Measurements from ENCODE around the gene APOBEC3C. TPM values are rescaled to one million over a fixed set of nuclear protein-coding genes. Genes with fewer than 3 reads are reported as not detected.

APOBEC3C gene
- total and polyA plus RNA-seq, 2 experiments from 2014 or later: 7.0 to 49.2 TPM

DNA sequence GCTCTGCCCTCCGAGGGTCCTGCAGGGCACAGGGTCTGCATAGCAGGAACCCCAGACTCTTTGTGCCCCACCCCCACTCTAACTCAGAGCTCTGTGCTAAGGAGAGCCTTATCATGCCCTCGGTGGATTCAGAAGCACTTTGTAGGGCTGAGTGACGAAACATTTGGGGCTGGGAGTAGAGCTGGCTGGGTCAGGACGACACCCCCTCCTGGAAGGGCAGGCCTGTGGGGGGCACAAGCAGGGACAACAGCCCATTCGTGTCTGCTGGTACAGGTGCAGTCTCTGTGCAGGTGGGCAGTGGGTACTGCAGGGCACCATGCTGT, 47.7 kb upstream of the APOBEC3C start:
- H3K9me3 Mint-ChIP-seq: no peaks in the 10 kb centered on the region
- H3K27ac Mint-ChIP-seq: no peak overlapping the region
- peaks cover 10% of the 10 kb centered on the region for H3K27me3 Mint-ChIP-seq (ENCODE audit: insufficient read depth, low read depth, poor library complexity)
- TF ChIP-seq NANOG (IDR thresholded peaks at IDR 0.05; ENCODE audit: borderline replicate concordance) (no peak), JUNB (IDR thresholded peaks at IDR 0.05; ENCODE audit: unreplicated experiment) (no peak), ZNF331 (CRISPR knock-in tag; IDR thresholded peaks at IDR 0.05; ENCODE audit: low read depth) (no peak), CREB1 (CRISPR knock-in tag; IDR thresholded peaks at IDR 0.05; ENCODE audit: low read depth) (no peak), ZNF114 (CRISPR knock-in tag; IDR thresholded peaks at IDR 0.05) (no peak), EZH2 (IDR thresholded peaks at IDR 0.05; ENCODE audit: low read depth, unreplicated experiment) (no peak), EZH2phosphoT487 (IDR thresholded peaks at IDR 0.05; ENCODE audit: unreplicated experiment) (no peak), STAT1 (IDR thresholded peaks at IDR 0.05; ENCODE audit: unreplicated experiment) (no peak), ETS1 (IDR thresholded peaks at IDR 0.05) (no peak), POLR2AphosphoS5 (IDR thresholded peaks at IDR 0.05; ENCODE audit: low read depth) (no peak)
- TF ChIP-seq, protein P1, sequence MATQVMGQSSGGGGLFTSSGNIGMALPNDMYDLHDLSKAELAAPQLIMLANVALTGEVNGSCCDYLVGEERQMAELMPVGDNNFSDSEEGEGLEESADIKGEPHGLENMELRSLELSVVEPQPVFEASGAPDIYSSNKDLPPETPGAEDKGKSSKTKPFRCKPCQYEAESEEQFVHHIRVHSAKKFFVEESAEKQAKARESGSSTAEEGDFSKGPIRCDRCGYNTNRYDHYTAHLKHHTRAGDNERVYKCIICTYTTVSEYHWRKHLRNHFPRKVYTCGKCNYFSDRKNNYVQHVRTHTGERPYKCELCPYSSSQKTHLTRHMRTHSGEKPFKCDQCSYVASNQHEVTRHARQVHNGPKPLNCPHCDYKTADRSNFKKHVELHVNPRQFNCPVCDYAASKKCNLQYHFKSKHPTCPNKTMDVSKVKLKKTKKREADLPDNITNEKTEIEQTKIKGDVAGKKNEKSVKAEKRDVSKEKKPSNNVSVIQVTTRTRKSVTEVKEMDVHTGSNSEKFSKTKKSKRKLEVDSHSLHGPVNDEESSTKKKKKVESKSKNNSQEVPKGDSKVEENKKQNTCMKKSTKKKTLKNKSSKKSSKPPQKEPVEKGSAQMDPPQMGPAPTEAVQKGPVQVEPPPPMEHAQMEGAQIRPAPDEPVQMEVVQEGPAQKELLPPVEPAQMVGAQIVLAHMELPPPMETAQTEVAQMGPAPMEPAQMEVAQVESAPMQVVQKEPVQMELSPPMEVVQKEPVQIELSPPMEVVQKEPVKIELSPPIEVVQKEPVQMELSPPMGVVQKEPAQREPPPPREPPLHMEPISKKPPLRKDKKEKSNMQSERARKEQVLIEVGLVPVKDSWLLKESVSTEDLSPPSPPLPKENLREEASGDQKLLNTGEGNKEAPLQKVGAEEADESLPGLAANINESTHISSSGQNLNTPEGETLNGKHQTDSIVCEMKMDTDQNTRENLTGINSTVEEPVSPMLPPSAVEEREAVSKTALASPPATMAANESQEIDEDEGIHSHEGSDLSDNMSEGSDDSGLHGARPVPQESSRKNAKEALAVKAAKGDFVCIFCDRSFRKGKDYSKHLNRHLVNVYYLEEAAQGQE (IDR thresholded peaks at IDR 0.05; ENCODE audit: unreplicated experiment): no peak
- TF ChIP-seq, protein P2, sequence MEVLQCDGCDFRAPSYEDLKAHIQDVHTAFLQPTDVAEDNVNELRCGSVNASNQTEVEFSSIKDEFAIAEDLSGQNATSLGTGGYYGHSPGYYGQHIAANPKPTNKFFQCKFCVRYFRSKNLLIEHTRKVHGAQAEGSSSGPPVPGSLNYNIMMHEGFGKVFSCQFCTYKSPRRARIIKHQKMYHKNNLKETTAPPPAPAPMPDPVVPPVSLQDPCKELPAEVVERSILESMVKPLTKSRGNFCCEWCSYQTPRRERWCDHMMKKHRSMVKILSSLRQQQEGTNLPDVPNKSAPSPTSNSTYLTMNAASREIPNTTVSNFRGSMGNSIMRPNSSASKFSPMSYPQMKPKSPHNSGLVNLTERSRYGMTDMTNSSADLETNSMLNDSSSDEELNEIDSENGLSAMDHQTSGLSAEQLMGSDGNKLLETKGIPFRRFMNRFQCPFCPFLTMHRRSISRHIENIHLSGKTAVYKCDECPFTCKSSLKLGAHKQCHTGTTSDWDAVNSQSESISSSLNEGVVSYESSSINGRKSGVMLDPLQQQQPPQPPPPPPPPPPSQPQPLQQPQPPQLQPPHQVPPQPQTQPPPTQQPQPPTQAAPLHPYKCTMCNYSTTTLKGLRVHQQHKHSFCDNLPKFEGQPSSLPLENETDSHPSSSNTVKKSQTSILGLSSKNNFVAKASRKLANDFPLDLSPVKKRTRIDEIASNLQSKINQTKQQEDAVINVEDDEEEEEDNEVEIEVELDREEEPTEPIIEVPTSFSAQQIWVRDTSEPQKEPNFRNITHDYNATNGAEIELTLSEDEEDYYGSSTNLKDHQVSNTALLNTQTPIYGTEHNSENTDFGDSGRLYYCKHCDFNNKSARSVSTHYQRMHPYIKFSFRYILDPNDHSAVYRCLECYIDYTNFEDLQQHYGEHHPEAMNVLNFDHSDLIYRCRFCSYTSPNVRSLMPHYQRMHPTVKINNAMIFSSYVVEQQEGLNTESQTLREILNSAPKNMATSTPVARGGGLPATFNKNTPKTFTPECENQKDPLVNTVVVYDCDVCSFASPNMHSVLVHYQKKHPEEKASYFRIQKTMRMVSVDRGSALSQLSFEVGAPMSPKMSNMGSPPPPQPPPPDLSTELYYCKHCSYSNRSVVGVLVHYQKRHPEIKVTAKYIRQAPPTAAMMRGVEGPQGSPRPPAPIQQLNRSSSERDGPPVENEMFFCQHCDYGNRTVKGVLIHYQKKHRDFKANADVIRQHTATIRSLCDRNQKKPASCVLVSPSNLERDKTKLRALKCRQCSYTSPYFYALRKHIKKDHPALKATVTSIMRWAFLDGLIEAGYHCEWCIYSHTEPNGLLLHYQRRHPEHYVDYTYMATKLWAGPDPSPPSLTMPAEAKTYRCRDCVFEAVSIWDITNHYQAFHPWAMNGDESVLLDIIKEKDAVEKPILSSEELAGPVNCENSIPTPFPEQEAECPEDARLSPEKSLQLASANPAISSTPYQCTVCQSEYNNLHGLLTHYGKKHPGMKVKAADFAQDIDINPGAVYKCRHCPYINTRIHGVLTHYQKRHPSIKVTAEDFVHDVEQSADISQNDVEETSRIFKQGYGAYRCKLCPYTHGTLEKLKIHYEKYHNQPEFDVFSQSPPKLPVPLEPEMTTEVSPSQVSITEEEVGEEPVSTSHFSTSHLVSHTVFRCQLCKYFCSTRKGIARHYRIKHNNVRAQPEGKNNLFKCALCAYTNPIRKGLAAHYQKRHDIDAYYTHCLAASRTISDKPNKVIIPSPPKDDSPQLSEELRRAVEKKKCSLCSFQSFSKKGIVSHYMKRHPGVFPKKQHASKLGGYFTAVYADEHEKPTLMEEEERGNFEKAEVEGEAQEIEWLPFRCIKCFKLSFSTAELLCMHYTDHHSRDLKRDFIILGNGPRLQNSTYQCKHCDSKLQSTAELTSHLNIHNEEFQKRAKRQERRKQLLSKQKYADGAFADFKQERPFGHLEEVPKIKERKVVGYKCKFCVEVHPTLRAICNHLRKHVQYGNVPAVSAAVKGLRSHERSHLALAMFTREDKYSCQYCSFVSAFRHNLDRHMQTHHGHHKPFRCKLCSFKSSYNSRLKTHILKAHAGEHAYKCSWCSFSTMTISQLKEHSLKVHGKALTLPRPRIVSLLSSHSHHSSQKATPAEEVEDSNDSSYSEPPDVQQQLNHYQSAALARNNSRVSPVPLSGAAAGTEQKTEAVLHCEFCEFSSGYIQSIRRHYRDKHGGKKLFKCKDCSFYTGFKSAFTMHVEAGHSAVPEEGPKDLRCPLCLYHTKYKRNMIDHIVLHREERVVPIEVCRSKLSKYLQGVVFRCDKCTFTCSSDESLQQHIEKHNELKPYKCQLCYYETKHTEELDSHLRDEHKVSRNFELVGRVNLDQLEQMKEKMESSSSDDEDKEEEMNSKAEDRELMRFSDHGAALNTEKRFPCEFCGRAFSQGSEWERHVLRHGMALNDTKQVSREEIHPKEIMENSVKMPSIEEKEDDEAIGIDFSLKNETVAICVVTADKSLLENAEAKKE (CRISPR knock-in tag; IDR thresholded peaks at IDR 0.05): no peak
- TF ChIP-seq, protein P3, sequence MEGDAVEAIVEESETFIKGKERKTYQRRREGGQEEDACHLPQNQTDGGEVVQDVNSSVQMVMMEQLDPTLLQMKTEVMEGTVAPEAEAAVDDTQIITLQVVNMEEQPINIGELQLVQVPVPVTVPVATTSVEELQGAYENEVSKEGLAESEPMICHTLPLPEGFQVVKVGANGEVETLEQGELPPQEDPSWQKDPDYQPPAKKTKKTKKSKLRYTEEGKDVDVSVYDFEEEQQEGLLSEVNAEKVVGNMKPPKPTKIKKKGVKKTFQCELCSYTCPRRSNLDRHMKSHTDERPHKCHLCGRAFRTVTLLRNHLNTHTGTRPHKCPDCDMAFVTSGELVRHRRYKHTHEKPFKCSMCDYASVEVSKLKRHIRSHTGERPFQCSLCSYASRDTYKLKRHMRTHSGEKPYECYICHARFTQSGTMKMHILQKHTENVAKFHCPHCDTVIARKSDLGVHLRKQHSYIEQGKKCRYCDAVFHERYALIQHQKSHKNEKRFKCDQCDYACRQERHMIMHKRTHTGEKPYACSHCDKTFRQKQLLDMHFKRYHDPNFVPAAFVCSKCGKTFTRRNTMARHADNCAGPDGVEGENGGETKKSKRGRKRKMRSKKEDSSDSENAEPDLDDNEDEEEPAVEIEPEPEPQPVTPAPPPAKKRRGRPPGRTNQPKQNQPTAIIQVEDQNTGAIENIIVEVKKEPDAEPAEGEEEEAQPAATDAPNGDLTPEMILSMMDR (conservative IDR thresholded peaks at IDR 0.05; ENCODE audit: low read depth in 2 of 2): no peak
- H3K36me3 ChIP-seq (ENCODE audit: insufficient read depth): no peaks in the 10 kb centered on the region
- no peak for DNase-seq (ENCODE audit: low spot score)
- H3K4me1 ChIP-seq (ENCODE audit: insufficient read depth): no peaks in the 10 kb centered on the region
- H3K4me2 ChIP-seq: no peak overlapping the region
- H3K4me1 Mint-ChIP-seq: peaks cover 22% of the 10 kb centered on the region
- no peaks in the 10 kb centered on the region for H4K20me1 ChIP-seq (replicated peaks; ENCODE audit: insufficient read depth)
- no peaks in the 10 kb centered on the region for H3K9me2 ChIP-seq (ENCODE audit: insufficient read depth)
- H3K4me3 Mint-ChIP-seq: no peak overlapping the region; the same call in 2 of the 3 replicates
- H2AFZ ChIP-seq: no peak overlapping the region
- no peak overlapping the region for H3K27ac ChIP-seq (ENCODE audit: low read depth)
- H3K27me3 ChIP-seq (ENCODE audit: insufficient read depth): no peaks in the 10 kb centered on the region
- no peaks in the 10 kb centered on the region for H3K79me2 ChIP-seq (replicated peaks; ENCODE audit: insufficient read depth)
- no peak overlapping the region for H3K4me3 ChIP-seq
- H3K36me3 Mint-ChIP-seq (ENCODE audit: low read depth): no peaks in the 10 kb centered on the region; the same call in 2 of the 3 replicates
- ATAC-seq: no peak
- H3F3A ChIP-seq (replicated peaks; ENCODE audit: low read depth): no peaks in the 10 kb centered on the region

Data from GM23338 (cell line).